Nephron progenitor cell (in vitro differentiated cells): ENCODE results near the gene AK4.
A peak's percentile ranks its signal among the peaks of the same experiment; 100 is the strongest.

Experiments
- DNase-seq: peaks from one replicate; pipeline ENCODE4 v3.0.0; 2021
- H3K27ac Mint-ChIP-seq: 2 replicates; pipeline ENCODE4 v1.8.0; 2021; ENCODE audit warnings: mild to moderate bottlenecking, moderate library complexity, mixed read lengths
- H3K27me3 Mint-ChIP-seq: 2 replicates; pipeline ENCODE4 v1.8.0; 2021; ENCODE audit warnings: mild to moderate bottlenecking, low read depth, mixed read lengths; ENCODE audit not compliant: poor library complexity
- H3K36me3 Mint-ChIP-seq: 2 replicates; pipeline ENCODE4 v1.8.0; 2021; ENCODE audit warnings: low read depth, mixed read lengths
- H3K4me1 Mint-ChIP-seq: 2 replicates; pipeline ENCODE4 v1.8.0; 2021; ENCODE audit warnings: mixed read lengths
- H3K4me3 Mint-ChIP-seq: 2 replicates; pipeline ENCODE4 v1.8.0; 2021; ENCODE audit warnings: mild to moderate bottlenecking, moderate library complexity, mixed read lengths
- H3K9me3 Mint-ChIP-seq: 2 replicates; pipeline ENCODE4 v1.8.0; 2021; ENCODE audit warnings: mild to moderate bottlenecking, moderate library complexity, mixed read lengths
- TF ChIP-seq, protein P1 (sequence below): fragments of 200-600 bp; sonication (generic); IDR thresholded peaks from 2 replicates; pipeline ENCODE4 v1.5.0; 2021; ENCODE audit warnings: antibody characterized with exemption

Gene AK4

DNA sequence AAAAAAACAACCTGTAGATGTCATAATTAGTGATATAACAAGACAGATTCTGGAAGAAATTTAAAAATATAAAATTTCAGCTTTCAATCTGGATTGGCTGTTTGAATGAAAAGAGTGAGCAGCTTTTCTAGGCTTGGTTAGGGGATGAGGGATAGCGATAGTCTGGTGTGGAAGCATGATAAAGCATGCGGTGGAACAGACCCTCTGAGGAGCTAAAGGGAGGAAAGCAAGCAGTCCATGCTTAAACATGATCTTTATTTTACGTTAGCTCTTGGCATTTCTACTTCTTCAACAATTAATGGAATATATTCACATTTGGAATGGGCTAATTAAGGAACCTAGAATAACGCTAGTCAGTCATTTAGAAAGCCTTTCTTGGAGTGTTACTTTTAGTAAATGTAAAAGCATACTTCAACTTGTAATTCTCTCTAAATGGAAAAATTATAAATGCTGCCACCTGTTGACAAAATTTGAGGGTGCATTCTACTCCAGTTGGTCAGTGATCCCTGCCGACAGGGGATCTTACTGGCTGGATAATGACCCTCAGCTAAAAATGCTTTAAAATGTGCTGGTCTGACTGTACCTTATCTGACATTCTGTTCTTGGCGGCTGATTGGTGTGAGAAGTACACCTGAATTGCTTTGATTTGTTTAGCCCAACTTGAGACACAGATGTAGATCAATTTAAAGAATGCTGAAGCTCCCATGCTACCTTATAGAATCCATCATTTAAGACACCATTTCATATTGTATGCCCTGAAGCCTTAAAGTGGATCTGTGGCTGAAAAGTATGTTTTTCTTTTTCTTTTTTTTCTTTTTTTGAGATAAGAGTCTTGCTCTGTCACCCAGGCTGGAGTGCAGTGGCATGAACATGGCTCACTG lies 61.2 kb downstream of the AK4 start:
- Mint-ChIP-seq H3K36me3 (peaks cover 13% of the 10 kb centered on the region), H3K4me1 (no peaks in the 10 kb centered on the region), H3K4me3 (no peak overlapping the region), H3K27ac (no peak overlapping the region), H3K27me3 (no peaks in the 10 kb centered on the region), H3K9me3 (no peaks in the 10 kb centered on the region)
- DNase-seq, result peak; percentile 10
- TF ChIP-seq, protein P1, sequence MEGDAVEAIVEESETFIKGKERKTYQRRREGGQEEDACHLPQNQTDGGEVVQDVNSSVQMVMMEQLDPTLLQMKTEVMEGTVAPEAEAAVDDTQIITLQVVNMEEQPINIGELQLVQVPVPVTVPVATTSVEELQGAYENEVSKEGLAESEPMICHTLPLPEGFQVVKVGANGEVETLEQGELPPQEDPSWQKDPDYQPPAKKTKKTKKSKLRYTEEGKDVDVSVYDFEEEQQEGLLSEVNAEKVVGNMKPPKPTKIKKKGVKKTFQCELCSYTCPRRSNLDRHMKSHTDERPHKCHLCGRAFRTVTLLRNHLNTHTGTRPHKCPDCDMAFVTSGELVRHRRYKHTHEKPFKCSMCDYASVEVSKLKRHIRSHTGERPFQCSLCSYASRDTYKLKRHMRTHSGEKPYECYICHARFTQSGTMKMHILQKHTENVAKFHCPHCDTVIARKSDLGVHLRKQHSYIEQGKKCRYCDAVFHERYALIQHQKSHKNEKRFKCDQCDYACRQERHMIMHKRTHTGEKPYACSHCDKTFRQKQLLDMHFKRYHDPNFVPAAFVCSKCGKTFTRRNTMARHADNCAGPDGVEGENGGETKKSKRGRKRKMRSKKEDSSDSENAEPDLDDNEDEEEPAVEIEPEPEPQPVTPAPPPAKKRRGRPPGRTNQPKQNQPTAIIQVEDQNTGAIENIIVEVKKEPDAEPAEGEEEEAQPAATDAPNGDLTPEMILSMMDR, result peak; percentile 54

DNA sequence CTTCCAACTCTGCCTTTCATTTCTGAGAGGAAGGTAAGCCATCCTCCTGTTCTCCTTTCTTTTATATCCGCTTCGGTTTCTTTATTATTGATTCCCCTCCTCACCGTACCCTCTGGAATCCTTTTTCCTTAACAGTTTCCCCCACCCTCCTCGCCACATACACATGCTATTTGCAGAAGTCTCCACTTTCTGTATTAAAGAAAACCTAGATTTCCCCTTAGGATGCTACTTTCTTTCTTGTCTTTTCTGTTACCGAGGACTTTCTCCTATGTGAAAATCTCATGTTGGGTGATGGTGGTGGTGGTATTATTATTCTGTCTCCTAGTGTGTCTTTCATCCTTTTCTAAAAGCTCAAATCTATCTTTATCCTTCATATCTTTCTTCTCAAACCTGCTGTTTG lies 62.3 kb downstream of the AK4 start:
- Mint-ChIP-seq H3K9me3 (no peaks in the 10 kb centered on the region), H3K4me3 (no peak overlapping the region), H3K4me1 (no peaks in the 10 kb centered on the region), H3K27ac (no peak overlapping the region), H3K36me3 (peaks cover 13% of the 10 kb centered on the region), H3K27me3 (no peaks in the 10 kb centered on the region)
- TF ChIP-seq, protein P1, result no peak
- DNase-seq, result no peak

DNA sequence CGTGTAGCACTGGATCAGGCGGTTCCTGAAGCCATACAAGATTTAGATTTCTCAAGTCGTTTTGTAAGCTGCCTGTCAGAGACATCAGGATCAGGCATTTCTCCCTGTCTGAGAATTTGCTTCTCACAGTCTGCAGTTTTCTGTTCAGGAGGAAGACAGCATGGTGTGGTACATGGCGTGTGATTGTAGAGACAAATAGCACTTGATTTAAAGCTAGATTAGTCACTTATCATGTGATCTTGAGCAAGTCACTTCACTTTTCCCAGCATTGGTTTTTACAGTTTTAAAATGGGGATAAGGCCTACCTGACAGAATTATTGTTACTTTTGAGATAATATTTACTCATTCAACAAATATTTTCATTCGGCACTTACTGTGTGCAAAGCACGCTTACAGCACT lies 63.3 kb downstream of the AK4 start:
- Mint-ChIP-seq H3K4me3 (no peak overlapping the region), H3K9me3 (no peaks in the 10 kb centered on the region), H3K4me1 (no peaks in the 10 kb centered on the region), H3K36me3 (peaks cover 13% of the 10 kb centered on the region), H3K27me3 (no peaks in the 10 kb centered on the region), H3K27ac (no peak overlapping the region)
- DNase-seq, result no peak
- TF ChIP-seq, protein P1, result no peak

DNA sequence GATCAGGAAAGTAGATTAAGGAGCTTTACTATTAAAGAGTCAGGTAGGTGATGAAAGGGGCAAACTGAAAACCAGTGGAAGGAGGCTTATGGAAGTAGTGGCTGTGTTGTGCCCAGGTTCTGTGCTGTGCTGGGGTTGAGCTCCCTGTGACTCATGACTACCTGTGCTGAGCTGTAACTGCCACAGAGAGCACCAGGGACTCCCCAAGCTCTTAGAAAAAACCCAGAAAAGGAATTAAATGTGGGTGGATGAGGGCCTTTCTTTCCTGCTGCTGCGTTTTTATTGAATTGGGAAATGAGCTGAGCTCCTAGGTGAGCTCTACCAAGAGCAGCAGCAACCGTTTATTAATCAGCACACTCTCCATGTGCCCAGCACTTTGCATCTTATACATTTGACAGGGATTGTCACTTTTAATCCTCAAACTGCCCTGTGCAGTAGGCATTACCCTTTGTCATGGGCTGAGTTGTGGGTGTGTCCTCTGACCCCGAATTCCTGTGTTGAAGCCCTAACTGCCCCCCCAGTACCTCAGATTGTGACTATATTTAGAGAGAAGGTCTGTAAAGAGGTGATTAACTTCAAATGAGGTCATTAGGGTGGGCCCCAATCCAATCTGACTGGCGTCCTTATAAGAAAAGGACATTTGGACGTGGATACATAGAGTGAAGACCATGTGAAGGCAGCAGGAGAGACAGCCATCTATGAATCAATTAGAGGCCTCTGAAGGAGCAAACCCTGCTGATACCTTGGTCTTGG lies 65.4 kb downstream of the AK4 start:
- no peaks in the 10 kb centered on the region for H3K4me1 Mint-ChIP-seq
- peaks cover 13% of the 10 kb centered on the region for H3K36me3 Mint-ChIP-seq
- TF ChIP-seq, protein P1, result no peak
- no peak overlapping the region for H3K27ac Mint-ChIP-seq
- no peaks in the 10 kb centered on the region for H3K27me3 Mint-ChIP-seq
- H3K9me3 Mint-ChIP-seq, result no peaks in the 10 kb centered on the region
- DNase-seq, result no peak
- no peak overlapping the region for H3K4me3 Mint-ChIP-seq

DNA sequence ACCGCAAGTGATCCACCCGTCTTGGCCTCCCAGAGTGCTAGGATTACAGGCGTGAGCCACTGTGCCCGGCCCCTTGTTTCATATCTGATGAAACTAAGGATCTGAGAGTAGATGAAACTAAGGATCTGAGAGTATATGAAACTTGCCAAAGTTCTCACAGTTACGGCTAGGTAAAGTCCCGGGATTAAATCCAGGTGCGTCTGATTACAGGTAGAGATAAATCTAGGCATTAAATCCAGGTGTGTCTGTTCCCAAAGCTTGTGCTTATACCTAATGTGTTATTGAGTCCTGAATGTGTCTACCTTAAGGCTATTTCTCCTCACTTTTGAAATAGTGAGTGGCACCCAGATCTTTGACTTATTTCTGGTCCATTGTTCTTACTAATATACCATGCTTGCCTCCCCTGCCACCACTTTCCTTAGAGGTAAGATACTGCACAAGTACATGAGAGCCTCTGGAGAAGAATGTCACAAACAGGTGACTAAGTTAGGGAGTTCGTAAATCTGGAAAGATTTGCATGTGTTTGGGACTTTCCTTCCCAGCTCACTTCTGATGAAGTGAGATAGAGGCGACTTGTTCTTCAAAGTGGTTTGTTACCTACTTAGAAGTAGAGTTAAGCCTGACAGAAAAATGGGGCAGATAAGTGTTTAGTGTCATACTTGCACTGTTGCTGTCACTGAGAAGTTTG lies 66.5 kb downstream of the AK4 start:
- no peaks in the 10 kb centered on the region for H3K9me3 Mint-ChIP-seq
- H3K36me3 Mint-ChIP-seq, result peaks cover 23% of the 10 kb centered on the region
- H3K27me3 Mint-ChIP-seq, result no peaks in the 10 kb centered on the region
- TF ChIP-seq, protein P1, result no peak
- H3K27ac Mint-ChIP-seq, result no peak overlapping the region
- no peak overlapping the region for H3K4me3 Mint-ChIP-seq
- no peaks in the 10 kb centered on the region for H3K4me1 Mint-ChIP-seq
- no peak for DNase-seq
